ENCODE measurements around the gene HOXD12. TPM values are rescaled to one million over a fixed set of nuclear protein-coding genes. Genes with fewer than 3 reads are reported as not detected.

Gene HOXD12, protein sequence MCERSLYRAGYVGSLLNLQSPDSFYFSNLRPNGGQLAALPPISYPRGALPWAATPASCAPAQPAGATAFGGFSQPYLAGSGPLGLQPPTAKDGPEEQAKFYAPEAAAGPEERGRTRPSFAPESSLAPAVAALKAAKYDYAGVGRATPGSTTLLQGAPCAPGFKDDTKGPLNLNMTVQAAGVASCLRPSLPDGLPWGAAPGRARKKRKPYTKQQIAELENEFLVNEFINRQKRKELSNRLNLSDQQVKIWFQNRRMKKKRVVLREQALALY
- not detected in 2 replicates for total RNA-seq

DNA sequence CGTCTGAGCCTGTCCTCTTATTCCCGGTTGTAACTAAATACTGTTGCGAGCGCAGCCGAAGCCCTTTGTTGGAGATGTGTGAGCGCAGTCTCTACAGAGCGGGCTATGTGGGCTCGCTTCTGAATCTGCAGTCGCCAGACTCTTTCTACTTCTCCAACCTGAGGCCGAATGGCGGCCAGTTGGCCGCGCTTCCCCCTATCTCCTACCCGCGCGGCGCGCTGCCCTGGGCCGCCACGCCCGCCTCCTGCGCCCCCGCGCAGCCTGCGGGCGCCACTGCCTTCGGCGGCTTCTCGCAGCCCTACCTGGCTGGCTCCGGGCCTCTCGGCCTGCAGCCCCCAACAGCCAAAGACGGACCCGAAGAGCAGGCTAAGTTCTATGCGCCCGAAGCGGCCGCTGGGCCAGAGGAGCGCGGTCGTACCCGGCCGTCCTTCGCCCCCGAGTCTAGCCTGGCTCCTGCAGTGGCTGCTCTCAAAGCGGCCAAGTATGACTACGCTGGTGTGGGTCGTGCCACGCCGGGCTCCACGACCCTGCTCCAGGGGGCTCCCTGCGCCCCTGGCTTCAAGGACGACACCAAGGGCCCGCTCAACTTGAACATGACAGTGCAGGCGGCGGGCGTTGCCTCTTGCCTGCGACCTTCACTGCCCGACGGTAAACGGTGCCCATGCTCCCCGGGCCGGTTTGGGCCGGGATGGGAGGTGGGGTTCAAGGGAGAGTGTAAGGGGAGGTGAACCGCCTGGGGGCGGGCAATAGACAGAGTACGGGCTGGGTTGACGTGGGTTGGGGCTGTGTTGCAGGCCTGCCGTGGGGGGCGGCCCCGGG, at the start of gene HOXD12:
HOXD12 (plus strand) TSS at position 68 of the 819 bp plus-strand sequence; CDS start at position 75, 7 bp downstream.

DNA sequence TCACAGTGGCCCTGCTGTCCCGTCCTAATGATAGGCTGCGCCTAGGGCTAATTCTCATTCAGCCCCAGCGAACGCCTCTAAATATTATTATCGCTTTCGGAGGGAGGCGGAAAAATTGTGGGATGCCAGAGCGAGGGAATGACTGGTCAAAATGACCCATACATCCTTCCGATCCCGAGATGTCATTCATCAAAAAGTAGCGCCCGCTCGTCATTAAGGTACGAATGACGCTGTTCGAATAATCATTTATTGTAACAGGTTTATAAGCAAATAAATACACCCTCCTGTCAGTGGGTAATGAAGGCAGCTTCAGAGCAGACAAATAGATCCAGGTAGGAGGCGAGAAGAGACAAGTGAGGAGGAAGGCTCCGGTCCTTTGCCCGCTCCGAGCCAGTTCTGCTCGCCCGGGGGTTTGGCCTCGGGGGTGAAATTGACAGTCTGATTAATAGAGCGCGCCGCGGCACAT, 15.8 kb upstream of the HOXD12 start, which contains the start of gene EVX2:
EVX2 (minus strand) TSS at position 167 of the 466 bp plus-strand sequence. CDS start 186 bp downstream, outside the sequence.

DNA sequence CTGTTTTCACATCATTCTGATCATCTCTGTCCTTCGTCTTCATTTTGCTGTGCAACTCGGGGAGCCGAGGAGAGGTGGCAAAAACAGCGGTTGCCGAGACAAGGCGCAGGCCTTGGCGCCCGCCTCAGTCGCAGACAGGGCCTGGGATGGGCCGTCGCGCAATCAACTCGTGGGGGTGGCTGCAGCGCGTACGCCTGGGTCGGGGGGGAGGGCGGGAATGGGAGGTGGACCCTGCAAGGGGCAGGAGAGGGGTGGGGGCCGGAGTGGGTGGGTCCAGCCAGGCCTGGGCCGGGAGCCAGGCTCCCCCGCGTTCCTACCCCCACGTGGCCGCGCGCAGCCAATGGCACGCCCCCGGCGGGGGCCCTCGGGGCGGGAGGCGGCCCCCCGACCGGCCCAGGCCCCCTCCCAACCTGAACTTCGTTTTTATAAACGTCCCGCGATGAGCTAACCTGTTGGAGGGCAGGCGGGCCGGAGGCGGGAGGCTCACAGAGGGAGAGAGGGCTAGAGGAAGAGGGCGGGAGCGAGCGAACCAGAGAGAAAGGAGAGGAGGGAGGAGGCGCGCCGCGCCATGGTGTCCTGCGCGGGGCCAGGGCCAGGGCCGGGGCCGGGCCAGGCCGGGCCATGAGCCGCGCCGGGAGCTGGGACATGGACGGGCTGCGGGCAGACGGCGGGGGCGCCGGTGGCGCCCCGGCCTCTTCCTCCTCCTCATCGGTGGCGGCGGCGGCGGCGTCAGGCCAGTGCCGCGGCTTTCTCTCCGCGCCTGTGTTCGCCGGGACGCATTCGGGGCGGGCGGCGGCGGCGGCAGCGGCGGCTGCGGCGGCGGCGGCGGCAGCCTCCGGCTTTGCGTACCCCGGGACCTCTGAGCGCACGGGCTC, 7.1 kb upstream of the HOXD12 start, which contains the start of gene HOXD13:
HOXD13 (plus strand) TSS at position 452 of the 875 bp plus-strand sequence; CDS start at position 622, 170 bp downstream.

DNA sequence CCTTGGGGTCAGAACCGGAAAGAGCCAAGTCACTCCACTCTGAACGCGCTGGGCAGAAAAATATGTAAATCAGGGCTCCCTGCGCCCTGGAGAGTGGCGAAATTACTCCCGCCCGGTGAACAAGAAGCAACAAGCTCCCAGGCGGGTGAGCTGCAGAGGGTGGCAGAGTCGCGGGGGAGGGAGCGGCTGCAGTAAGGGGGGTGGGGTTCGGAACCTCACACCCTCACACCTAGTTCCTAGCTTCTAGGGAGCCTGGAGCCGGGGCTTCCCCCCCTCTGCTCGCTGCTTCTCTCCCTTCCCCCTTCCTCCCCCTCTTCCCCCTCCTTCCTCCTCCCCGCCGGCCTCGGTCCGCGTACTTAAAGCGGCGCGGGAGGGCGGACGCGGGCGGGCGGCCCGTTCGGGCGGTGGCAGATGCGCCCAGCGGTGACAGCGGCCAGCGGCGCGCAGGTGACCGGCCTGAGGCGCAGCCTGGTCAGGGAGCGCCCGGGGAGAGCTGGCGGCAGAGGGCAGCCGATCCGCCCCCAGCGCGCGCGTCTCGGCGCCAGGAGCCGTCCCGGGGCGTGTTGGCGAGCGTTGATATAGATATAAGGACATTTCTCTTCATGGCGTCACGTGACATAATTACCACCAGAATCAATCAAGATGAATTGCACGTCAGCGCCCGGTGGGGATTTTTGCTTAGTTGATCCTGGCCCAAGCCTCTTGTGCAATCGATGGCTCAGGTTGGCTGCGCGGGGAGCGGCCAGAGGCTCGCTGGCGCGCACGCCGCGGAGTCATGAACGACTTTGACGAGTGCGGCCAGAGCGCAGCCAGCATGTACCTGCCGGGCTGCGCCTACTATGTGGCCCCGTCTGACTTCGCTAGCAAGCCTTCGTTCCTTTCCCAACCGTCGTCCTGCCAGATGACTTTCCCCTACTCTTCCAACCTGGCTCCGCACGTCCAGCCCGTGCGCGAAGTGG, 7.3 kb downstream of the HOXD12 start, which contains the start of gene HOXD11:
HOXD11 (plus strand) TSS at position 700 of the 959 bp plus-strand sequence; CDS start at position 776, 76 bp downstream.

DNA sequence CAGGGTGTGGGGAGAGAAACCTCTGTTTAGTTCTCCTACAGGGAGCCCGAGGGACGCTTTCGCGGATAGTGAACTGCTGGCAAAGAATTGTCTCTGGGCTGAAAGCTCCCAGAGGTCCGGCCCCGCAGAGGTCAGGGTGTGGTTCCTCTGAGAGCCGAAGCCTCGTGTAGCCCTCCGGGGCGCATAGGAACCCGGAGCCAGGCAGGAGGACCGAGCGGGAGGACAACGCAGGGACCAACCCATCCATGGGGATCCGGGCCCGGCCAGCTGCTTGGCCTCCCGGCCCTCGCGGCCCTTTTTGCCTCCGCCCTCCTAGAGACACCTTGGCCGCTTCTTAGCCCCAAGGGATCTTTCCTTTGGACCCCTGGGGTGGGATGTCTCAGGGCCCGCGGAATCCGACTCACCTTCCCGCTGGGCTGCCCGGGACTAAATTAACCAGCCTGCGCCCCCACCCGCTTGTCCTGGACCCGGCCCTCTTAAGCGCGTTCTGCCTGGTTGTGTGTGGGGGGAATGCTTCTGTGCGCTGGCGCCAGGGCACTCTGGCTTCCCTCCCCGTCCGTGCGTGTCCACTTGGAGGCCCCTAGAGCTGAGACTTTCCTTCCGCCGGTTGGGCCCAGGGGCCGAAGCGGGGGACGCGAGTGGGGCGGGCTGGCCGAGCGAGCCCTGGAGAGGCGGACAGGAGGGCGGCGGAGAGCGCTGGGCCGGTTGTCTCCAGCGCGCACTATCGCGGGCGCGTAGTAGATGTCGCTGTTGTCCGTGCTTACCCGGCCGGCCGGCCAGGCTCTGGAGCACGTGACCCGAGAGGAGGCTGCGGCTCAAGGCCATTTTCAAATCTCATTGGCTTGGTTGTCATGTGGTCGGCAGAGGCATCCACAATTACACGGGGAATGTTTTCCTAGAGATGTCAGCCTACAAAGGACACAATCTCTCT, 16.6 kb downstream of the HOXD12 start, which contains the start of gene HOXD10:
HOXD10 (plus strand) TSS at position 896 of the 931 bp plus-strand sequence. CDS start 56 bp downstream, outside the sequence.

DNA sequence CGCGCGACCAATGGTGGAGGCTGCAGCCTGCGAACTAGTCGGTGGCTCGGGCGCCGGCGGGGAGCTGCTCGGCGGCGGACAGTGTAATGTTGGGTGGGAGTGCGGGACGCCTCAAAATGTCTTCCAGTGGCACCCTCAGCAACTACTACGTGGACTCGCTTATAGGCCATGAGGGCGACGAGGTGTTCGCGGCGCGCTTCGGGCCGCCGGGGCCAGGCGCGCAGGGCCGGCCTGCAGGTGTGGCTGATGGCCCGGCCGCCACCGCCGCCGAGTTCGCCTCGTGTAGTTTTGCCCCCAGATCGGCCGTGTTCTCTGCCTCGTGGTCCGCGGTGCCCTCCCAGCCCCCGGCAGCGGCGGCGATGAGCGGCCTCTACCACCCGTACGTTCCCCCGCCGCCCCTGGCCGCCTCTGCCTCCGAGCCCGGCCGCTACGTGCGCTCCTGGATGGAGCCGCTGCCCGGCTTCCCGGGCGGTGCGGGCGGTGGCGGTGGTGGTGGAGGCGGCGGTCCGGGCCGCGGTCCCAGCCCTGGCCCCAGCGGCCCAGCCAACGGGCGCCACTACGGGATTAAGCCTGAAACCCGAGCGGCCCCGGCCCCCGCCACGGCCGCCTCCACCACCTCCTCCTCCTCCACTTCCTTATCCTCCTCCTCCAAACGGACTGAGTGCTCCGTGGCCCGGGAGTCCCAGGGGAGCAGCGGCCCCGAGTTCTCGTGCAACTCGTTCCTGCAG, 23.3 kb downstream of the HOXD12 start, which contains the start of gene HOXD9:
HOXD9 (plus strand) TSS at position 37 of the 728 bp plus-strand sequence; CDS start at position 87, 50 bp downstream.

DNA sequence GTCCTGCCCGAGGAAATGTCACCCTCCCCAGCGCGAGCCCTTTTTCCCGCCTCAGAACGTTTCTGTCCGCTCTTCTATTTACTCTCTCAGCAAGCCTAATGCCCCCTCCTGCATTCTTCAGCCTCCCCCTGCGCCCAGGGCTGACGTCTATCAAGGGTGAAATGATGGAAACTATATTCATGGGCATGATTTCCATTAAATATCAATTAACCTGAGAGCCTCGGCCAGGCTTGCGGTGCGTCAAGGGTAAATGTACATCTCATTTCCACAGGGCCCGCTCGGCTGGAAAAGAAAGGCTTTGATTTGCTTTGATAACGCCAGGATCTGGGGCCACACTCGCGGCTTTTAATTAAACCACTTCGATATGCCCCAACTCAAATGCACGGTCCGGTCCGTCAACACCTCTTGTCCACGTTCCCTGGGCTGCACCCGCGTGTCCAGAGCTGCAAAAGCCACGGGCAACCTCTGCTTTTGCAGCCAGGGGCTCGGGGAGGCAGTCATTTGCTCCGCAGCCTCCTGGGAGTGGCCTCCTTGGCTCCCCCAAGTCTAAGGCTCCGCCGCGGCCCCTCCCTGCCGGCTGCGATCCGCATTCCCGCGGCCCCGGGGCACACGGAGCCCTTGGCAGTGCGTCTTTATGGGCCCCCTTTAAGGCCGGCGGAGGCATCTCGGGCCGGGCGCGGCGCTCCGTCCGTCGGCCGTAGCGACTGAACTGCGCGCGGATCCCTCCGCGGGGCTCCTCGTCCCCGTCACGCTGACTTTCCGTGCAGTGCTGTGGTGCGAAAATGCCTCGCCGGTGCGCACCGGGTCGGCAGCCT, 29.6 kb downstream of the HOXD12 start, which contains the start of gene HOXD8:
HOXD8 (plus strand) TSS at position 724 of the 815 bp plus-strand sequence. CDS start 662 bp downstream, outside the sequence.

DNA sequence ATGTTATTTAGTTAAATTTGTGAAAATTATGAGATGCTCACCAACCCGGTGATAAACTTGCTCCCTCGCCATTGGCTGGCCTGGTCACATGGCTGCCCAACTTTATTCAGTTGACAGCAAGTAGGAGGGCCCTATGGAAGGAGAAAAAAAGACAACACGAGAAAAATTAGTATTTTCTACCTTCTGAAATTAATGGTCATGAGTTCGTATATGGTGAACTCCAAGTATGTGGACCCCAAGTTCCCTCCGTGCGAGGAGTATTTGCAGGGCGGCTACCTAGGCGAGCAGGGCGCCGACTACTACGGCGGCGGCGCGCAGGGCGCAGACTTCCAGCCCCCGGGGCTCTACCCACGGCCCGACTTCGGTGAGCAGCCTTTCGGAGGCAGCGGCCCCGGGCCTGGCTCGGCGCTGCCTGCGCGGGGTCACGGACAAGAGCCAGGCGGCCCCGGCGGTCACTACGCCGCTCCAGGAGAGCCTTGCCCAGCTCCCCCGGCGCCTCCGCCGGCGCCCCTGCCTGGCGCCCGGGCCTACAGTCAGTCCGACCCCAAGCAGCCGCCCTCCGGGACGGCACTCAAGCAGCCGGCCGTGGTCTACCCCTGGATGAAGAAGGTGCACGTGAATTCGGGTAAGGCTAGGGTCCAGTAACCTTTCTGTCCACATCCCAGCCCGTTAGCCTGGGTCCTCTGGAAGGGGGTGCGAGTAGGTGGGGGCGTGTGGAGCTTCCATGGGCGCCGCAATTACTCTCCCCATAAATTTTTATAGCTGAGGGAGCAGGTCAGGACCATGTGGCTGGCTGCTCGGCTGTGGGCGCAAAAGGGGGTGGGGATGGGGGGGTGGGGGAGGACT, 52.1 kb downstream of the HOXD12 start, which contains the start of gene HOXD4:
HOXD4 (plus strand) TSS at position 109 of the 846 bp plus-strand sequence; CDS start at position 193, 84 bp downstream.

Other genes starting within 250 kb of the HOXD12 start
- gene LNPK, start 97.5 kb upstream of the HOXD12 start, total RNA-seq = 20.8 and 26.6 TPM in 2 replicates
- not detected in 2 replicates for gene EVX2, start 15.8 kb upstream of the HOXD12 start, total RNA-seq
- gene HOXD13, start 7.1 kb upstream of the HOXD12 start, total RNA-seq = not detected in 2 replicates
- not detected in 2 replicates for gene HOXD11, start 7.5 kb downstream of the HOXD12 start, total RNA-seq
- not detected in 2 replicates for gene HOXD10, start 17.0 kb downstream of the HOXD12 start, total RNA-seq
- not detected in 2 replicates for gene HOXD9, start 22.9 kb downstream of the HOXD12 start, total RNA-seq
- gene HOXD8, start 29.9 kb downstream of the HOXD12 start, total RNA-seq = not detected in 2 replicates
- gene HOXD4, start 51.8 kb downstream of the HOXD12 start, total RNA-seq = not detected in 2 replicates
- gene HOXD3, start 57.5 kb downstream of the HOXD12 start, total RNA-seq = not detected in 2 replicates
- gene HOXD1, start 88.9 kb downstream of the HOXD12 start, total RNA-seq = not detected in 2 replicates
- 27.1 and 29.1 TPM in 2 replicates for gene MTX2, start 169.6 kb downstream of the HOXD12 start, total RNA-seq